ENCODE results near the gene CDH23. TPM values are rescaled to one million over a fixed set of nuclear protein-coding genes. Genes with fewer than 3 reads are reported as not detected.

The CDH23 gene
- total RNA-seq, 1 experiment from 2014 or later: 2.9 TPM

DNA sequence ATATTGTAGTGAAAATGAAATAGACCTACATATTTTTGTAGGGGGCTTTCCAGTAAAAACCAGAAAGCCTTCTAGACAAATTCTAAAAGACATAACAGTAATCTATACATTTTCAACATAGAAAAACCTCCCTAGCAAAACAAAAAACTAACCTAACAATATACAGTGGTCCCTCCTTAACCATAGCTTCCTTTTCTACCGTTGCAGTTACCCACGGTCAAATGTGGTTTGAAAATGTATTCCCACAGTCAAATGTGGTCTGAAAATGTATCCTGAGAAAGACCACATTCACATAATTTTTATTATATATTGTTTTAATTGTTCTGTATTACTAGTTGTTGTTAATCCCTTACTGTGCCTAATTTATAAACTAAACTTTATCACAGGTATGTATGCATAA is 448.0 kb downstream of the CDH23 start (continued):
- TF ChIP-seq ZBTB21 (CRISPR knock-in tag; IDR thresholded peaks at IDR 0.05; ENCODE audit: borderline replicate concordance) (no peak), PRRX2 (CRISPR knock-in tag; IDR thresholded peaks at IDR 0.05) (no peak)
- TF ChIP-seq, protein P1, sequence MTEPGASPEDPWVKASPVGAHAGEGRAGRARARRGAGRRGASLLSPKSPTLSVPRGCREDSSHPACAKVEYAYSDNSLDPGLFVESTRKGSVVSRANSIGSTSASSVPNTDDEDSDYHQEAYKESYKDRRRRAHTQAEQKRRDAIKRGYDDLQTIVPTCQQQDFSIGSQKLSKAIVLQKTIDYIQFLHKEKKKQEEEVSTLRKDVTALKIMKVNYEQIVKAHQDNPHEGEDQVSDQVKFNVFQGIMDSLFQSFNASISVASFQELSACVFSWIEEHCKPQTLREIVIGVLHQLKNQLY (CRISPR knock-in tag; IDR thresholded peaks at IDR 0.05): no peak

DNA sequence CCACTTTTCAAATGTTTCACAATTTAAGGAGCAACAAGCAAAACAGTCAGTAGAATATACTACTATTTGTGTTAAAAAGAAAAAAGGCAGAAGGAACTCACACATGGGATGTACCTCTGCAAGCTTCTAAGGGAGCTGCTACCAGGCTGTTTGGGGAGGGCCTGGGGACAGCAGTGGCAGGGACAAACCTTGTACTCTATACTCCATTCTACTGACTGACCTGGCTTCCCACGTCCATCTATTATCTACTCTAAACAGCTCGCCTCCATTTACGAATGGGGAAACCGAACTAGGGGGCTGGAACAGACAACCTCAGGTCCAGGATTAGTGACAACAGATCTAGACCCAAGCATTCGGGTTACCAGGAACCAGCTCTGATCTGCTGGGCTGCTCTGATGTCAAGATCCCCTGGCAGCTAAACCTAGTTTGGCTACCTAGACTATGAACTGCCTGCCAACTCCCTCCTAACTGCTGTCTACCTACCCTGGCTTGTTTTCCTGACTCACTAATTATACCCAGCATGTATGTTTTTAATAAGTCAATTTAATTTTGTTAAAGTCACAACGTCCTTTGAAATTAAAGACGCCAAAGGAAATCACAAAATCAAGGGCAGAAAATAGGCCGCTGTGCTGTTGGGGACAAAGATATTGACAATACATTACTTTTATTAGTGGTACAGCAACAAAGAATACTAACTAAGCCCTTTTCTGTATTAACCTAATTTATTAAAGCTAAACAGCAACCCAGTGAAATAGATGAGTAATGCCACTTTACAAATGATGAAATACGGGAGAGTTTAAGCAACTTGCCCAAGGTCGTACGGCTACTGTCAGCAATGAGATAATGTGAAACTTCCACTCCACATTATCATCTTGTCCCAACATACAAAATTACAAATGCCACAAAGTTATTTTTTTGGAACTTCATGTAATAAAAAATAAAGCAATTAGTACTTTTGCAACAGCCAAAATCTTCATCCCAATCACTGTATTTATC is 449.0 kb downstream of the CDH23 start:
- DNase-seq (ENCODE audit: low spot score): no peak
- Mint-ChIP-seq H3K27ac (no peak overlapping the region), H3K4me3 (no peak overlapping the region), H3K4me1 (peaks cover 53% of the 10 kb centered on the region), H3K27me3 (ENCODE audit: low read depth) (no peaks in the 10 kb centered on the region), H3K36me3 (peaks cover 2% of the 10 kb centered on the region; the same call in 1 of the 2 replicates), H3K9me3 (no peaks in the 10 kb centered on the region)
- TF ChIP-seq ZNF232 (CRISPR knock-in tag; IDR thresholded peaks at IDR 0.05) (no peak), NR1H2 (CRISPR knock-in tag; IDR thresholded peaks at IDR 0.05) (no peak), GTF2I (CRISPR knock-in tag; conservative IDR thresholded peaks at IDR 0.05) (no peak), NFATC4 (CRISPR knock-in tag; IDR thresholded peaks at IDR 0.05) (no peak), TP53 (CRISPR knock-in tag; IDR thresholded peaks at IDR 0.05) (no peak)
- TF ChIP-seq, protein P2, sequence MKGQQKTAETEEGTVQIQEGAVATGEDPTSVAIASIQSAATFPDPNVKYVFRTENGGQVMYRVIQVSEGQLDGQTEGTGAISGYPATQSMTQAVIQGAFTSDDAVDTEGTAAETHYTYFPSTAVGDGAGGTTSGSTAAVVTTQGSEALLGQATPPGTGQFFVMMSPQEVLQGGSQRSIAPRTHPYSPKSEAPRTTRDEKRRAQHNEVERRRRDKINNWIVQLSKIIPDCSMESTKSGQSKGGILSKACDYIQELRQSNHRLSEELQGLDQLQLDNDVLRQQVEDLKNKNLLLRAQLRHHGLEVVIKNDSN (CRISPR knock-in tag; IDR thresholded peaks at IDR 0.05): no peak
- TF ChIP-seq, protein P3, sequence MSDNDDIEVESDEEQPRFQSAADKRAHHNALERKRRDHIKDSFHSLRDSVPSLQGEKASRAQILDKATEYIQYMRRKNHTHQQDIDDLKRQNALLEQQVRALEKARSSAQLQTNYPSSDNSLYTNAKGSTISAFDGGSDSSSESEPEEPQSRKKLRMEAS (CRISPR knock-in tag; IDR thresholded peaks at IDR 0.05): no peak
- no peak for ATAC-seq
- POLR2A ChIA-PET: interaction anchor here (0.6 kb wide), 1 partner anchor 18 kb away, joined by 9 read pairs; no protein-coding TSS in a partner anchor
- CTCF ChIA-PET: interaction anchor here (0.7 kb wide), 2 partner anchors 112 to 415 kb away, joined by 4 read pairs; no protein-coding TSS in a partner anchor

DNA sequence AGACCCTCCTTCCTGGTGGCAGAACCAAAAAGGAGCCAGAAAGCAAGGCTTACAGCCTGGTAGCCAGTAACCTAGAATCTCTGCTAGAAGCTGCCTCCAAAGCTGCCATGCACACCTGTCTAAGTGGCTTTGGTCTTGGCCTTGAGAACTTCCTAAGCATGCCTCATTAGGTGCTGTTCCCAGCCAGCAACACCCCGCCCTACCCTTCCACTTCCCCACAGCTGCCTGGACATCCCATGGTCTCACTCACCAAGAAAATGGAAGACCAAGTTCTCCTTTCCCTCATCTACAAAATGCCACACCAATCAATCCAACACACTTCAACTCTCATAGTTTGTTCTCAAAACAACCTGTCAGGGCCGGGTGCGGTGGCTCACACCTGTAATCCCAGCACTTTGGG is 450.1 kb downstream of the CDH23 start:
- peaks cover 50% of the 10 kb centered on the region for H3K4me1 Mint-ChIP-seq
- CTCF ChIA-PET: interaction anchor here (0.7 kb wide), 3 partner anchors 44 to 416 kb away, joined by 4 read pairs; no protein-coding TSS in a partner anchor
- TF ChIP-seq, protein P4, sequence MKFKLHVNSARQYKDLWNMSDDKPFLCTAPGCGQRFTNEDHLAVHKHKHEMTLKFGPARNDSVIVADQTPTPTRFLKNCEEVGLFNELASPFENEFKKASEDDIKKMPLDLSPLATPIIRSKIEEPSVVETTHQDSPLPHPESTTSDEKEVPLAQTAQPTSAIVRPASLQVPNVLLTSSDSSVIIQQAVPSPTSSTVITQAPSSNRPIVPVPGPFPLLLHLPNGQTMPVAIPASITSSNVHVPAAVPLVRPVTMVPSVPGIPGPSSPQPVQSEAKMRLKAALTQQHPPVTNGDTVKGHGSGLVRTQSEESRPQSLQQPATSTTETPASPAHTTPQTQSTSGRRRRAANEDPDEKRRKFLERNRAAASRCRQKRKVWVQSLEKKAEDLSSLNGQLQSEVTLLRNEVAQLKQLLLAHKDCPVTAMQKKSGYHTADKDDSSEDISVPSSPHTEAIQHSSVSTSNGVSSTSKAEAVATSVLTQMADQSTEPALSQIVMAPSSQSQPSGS (CRISPR knock-in tag; IDR thresholded peaks at IDR 0.05; ENCODE audit: borderline replicate concordance, low read depth): no peak
- TF ChIP-seq TCF7 (CRISPR knock-in tag; IDR thresholded peaks at IDR 0.05; ENCODE audit: low read depth): no peak
- no peak for TF ChIP-seq MYBL2 (CRISPR knock-in tag; IDR thresholded peaks at IDR 0.05)
- TF ChIP-seq ZNF396 (CRISPR knock-in tag; IDR thresholded peaks at IDR 0.05; ENCODE audit: borderline replicate concordance): no peak
- TF ChIP-seq FOXJ3 (CRISPR knock-in tag; IDR thresholded peaks at IDR 0.05; ENCODE audit: borderline replicate concordance): no peak
- TF ChIP-seq, protein P5, sequence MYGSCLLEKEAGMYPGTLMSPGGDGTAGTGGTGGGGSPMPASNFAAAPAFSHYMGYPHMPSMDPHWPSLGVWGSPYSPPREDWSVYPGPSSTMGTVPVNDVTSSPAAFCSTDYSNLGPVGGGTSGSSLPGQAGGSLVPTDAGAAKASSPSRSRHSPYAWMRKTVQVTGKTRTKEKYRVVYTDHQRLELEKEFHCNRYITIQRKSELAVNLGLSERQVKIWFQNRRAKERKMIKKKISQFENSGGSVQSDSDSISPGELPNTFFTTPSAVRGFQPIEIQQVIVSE (CRISPR knock-in tag; IDR thresholded peaks at IDR 0.05; ENCODE audit: borderline replicate concordance): no peak
- TF ChIP-seq, protein P6, sequence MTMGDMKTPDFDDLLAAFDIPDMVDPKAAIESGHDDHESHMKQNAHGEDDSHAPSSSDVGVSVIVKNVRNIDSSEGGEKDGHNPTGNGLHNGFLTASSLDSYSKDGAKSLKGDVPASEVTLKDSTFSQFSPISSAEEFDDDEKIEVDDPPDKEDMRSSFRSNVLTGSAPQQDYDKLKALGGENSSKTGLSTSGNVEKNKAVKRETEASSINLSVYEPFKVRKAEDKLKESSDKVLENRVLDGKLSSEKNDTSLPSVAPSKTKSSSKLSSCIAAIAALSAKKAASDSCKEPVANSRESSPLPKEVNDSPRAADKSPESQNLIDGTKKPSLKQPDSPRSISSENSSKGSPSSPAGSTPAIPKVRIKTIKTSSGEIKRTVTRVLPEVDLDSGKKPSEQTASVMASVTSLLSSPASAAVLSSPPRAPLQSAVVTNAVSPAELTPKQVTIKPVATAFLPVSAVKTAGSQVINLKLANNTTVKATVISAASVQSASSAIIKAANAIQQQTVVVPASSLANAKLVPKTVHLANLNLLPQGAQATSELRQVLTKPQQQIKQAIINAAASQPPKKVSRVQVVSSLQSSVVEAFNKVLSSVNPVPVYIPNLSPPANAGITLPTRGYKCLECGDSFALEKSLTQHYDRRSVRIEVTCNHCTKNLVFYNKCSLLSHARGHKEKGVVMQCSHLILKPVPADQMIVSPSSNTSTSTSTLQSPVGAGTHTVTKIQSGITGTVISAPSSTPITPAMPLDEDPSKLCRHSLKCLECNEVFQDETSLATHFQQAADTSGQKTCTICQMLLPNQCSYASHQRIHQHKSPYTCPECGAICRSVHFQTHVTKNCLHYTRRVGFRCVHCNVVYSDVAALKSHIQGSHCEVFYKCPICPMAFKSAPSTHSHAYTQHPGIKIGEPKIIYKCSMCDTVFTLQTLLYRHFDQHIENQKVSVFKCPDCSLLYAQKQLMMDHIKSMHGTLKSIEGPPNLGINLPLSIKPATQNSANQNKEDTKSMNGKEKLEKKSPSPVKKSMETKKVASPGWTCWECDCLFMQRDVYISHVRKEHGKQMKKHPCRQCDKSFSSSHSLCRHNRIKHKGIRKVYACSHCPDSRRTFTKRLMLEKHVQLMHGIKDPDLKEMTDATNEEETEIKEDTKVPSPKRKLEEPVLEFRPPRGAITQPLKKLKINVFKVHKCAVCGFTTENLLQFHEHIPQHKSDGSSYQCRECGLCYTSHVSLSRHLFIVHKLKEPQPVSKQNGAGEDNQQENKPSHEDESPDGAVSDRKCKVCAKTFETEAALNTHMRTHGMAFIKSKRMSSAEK (CRISPR knock-in tag; IDR thresholded peaks at IDR 0.05; ENCODE audit: borderline replicate concordance): no peak
- TF ChIP-seq GABPB1 (CRISPR knock-in tag; IDR thresholded peaks at IDR 0.05): no peak

More for the DNA sequence above, 450.1 kb downstream of the CDH23 start:
- H3K36me3 Mint-ChIP-seq: peaks cover 2% of the 10 kb centered on the region; the same call in 1 of the 2 replicates
- DNase-seq (ENCODE audit: low spot score): no peak
- no peak for ATAC-seq
- H3K4me3 Mint-ChIP-seq: no peak overlapping the region
- H3K9me3 Mint-ChIP-seq: no peaks in the 10 kb centered on the region
- POLR2A ChIA-PET: interaction anchor here (0.6 kb wide), 1 partner anchor 17 kb away, joined by 9 read pairs; no protein-coding TSS in a partner anchor
- H3K27ac Mint-ChIP-seq: peak overlapping the region; percentile 24; the same call in 1 of the 2 replicates
- H3K27me3 Mint-ChIP-seq (ENCODE audit: low read depth): no peaks in the 10 kb centered on the region

Measured in WTC11 (cell line).